HL-60 (cell line): ENCODE data around the gene CDHR4.

Experiments used
- DNase-seq, 2 experiments: peaks; one replicate each; pipeline ENCODE4 v3.0.0-alpha.2; 2010 to 2020; ENCODE audit warnings: low read depth in 1 of 2, low spot score in 1 of 2
- H3K27ac ChIP-seq: fragments of 250-450 bp; sonication (Bioruptor Pico); replicated peaks from 2 replicates; pipeline ENCODE4 v1.5.1; 2020; ENCODE audit warnings: mild to moderate bottlenecking, moderate library complexity
- H3K27me3 ChIP-seq: fragments of 250-450 bp; sonication (Bioruptor Pico); 2 replicates; pipeline ENCODE4 v1.5.1; 2021; ENCODE audit warnings: mild to moderate bottlenecking, moderate library complexity; ENCODE audit not compliant: insufficient read depth, poor library complexity, severe bottlenecking
- H3K4me3 ChIP-seq: replicated peaks from 2 replicates; pipeline ENCODE4 v1.5.1; 2011; ENCODE audit warnings: mild to moderate bottlenecking, control low read depth, low read length; ENCODE audit not compliant: insufficient read depth
- CTCF ChIP-seq: IDR thresholded peaks from one replicate; pipeline ENCODE4 v1.5.1; 2011; ENCODE audit warnings: low read length, control low read depth, inconsistent platforms; ENCODE audit not compliant: insufficient read depth
- GABPA ChIP-seq: IDR thresholded peaks from 2 replicates; pipeline ENCODE4 v1.6.1; 2012; ENCODE audit warnings: low read depth
- POLR2AphosphoS5 ChIP-seq: IDR thresholded peaks from 2 replicates; pipeline ENCODE4 v1.6.1; 2012; ENCODE audit warnings: low read depth
- REST ChIP-seq: IDR thresholded peaks from 2 replicates; pipeline ENCODE4 v1.6.1; 2012; ENCODE audit warnings: low read depth; ENCODE audit not compliant: insufficient replicate concordance
- SPI1 ChIP-seq: IDR thresholded peaks from 2 replicates; pipeline ENCODE4 v1.6.1; 2012; ENCODE audit warnings: low read depth, mild to moderate bottlenecking, borderline replicate concordance

The CDHR4 gene

GRCh38 chr3:49769286-49769915, 30.3 kb downstream of the CDHR4 start:
- TF ChIP-seq GABPA: no peak
- TF ChIP-seq REST: no peak
- no peak overlapping the region for H3K27ac ChIP-seq

GRCh38 chr3:49763981-49764380, 35.7 kb downstream of the CDHR4 start:
- Histone ChIP-seq H3K27ac (no peak overlapping the region), H3K4me3 (no peak overlapping the region), H3K27me3 (no peaks in the 10 kb centered on the region)
- DNase-seq: no peak
- no peak for TF ChIP-seq POLR2AphosphoS5
- TF ChIP-seq CTCF: no peak
- no peak for TF ChIP-seq GABPA

More at GRCh38 chr3:49769286-49769915, 30.3 kb downstream of the CDHR4 start:
- Histone ChIP-seq H3K27me3 (no peaks in the 10 kb centered on the region), H3K4me3 (no peak overlapping the region)
- DNase-seq: no peak

GRCh38 chr3:49761661-49762060, 38.0 kb downstream of the CDHR4 start:
- H3K27me3 ChIP-seq: no peaks in the 10 kb centered on the region
- no peak overlapping the region for H3K27ac ChIP-seq
- no peak overlapping the region for H3K4me3 ChIP-seq
- TF ChIP-seq CTCF (no peak), SPI1 (no peak), REST (no peak), GABPA (no peak), POLR2AphosphoS5 (no peak)
- peak in 1 of 2 experiments; percentile 40 for DNase-seq

GRCh38 chr3:49759226-49759625, 40.4 kb downstream of the CDHR4 start:
- no peak for DNase-seq
- H3K27ac ChIP-seq: no peak overlapping the region
- TF ChIP-seq CTCF (no peak), REST (no peak), POLR2AphosphoS5 (no peak), GABPA (no peak), SPI1 (no peak)
- H3K27me3 ChIP-seq: no peaks in the 10 kb centered on the region
- H3K4me3 ChIP-seq: no peak overlapping the region
